Rectal smooth muscle tissue (tissue), 1 donor: ENCODE data around the gene TBCD.

Experiments used
- H3K27ac ChIP-seq: one replicate; pipeline ENCODE4 v1.7.0; 2013; ENCODE audit warnings: low read depth, low read length, inconsistent platforms
- H3K27me3 ChIP-seq: one replicate; pipeline ENCODE4 v1.7.0; 2013; ENCODE audit warnings: low read length; ENCODE audit not compliant: control insufficient read depth, insufficient read depth
- H3K36me3 ChIP-seq: one replicate; pipeline ENCODE4 v1.7.0; 2013; ENCODE audit warnings: low read length; ENCODE audit not compliant: control insufficient read depth, insufficient read depth
- H3K4me1 ChIP-seq: one replicate; pipeline ENCODE4 v1.7.0; 2013; ENCODE audit warnings: low read length; ENCODE audit not compliant: control insufficient read depth, insufficient read depth
- H3K4me3 ChIP-seq: one replicate; pipeline ENCODE4 v1.7.0; 2013; ENCODE audit warnings: low read length
- H3K9ac ChIP-seq: one replicate; pipeline ENCODE4 v1.7.0; 2013; ENCODE audit warnings: low read length

TBCD gene

GRCh38 chr17:82854226-82854625 is 102.4 kb downstream of the TBCD start:
- no peaks in the 10 kb centered on the region for H3K36me3 ChIP-seq
- no peaks in the 10 kb centered on the region for H3K27me3 ChIP-seq
- H3K27ac ChIP-seq = no peak overlapping the region
- H3K4me3 ChIP-seq = no peak overlapping the region
- no peaks in the 10 kb centered on the region for H3K4me1 ChIP-seq
- no peak overlapping the region for H3K9ac ChIP-seq

- H3K4me1 ChIP-seq = no peaks in the 10 kb centered on the region
- no peaks in the 10 kb centered on the region for H3K36me3 ChIP-seq
- no peak overlapping the region for H3K9ac ChIP-seq
- H3K4me3 ChIP-seq = no peak overlapping the region
- no peak overlapping the region for H3K27ac ChIP-seq
- H3K27me3 ChIP-seq = no peaks in the 10 kb centered on the region
These were observed 104.5 kb downstream of the TBCD start for GRCh38 chr17:82856361-82856760.

- peaks cover 1% of the 10 kb centered on the region for H3K4me1 ChIP-seq
- H3K27ac ChIP-seq = no peak overlapping the region
- H3K27me3 ChIP-seq = no peaks in the 10 kb centered on the region
- no peak overlapping the region for H3K9ac ChIP-seq
- no peaks in the 10 kb centered on the region for H3K36me3 ChIP-seq
- H3K4me3 ChIP-seq = no peak overlapping the region
These were observed 106.7 kb downstream of the TBCD start for GRCh38 chr17:82858376-82859126.

GRCh38 chr17:82859431-82860403 is 107.9 kb downstream of the TBCD start:
- H3K4me3 ChIP-seq = no peak overlapping the region
- no peaks in the 10 kb centered on the region for H3K27me3 ChIP-seq
- peaks cover 8% of the 10 kb centered on the region for H3K4me1 ChIP-seq
- H3K27ac ChIP-seq = no peak overlapping the region
- no peaks in the 10 kb centered on the region for H3K36me3 ChIP-seq
- no peak overlapping the region for H3K9ac ChIP-seq

GRCh38 chr17:82860606-82861392 is 108.9 kb downstream of the TBCD start:
- H3K4me3 ChIP-seq = no peak overlapping the region
- no peaks in the 10 kb centered on the region for H3K36me3 ChIP-seq
- peaks cover 8% of the 10 kb centered on the region for H3K4me1 ChIP-seq
- no peak overlapping the region for H3K27ac ChIP-seq
- no peaks in the 10 kb centered on the region for H3K27me3 ChIP-seq
- H3K9ac ChIP-seq = no peak overlapping the region

GRCh38 chr17:82861393-82861775 is 109.5 kb downstream of the TBCD start:
- H3K4me1 ChIP-seq = peaks cover 8% of the 10 kb centered on the region
- no peak overlapping the region for H3K9ac ChIP-seq

GRCh38 chr17:82862191-82862590 is 110.3 kb downstream of the TBCD start:
- peaks cover 8% of the 10 kb centered on the region for H3K4me1 ChIP-seq
- no peaks in the 10 kb centered on the region for H3K36me3 ChIP-seq
- no peak overlapping the region for H3K9ac ChIP-seq
- H3K27me3 ChIP-seq = no peaks in the 10 kb centered on the region
- no peak overlapping the region for H3K4me3 ChIP-seq
- H3K27ac ChIP-seq = no peak overlapping the region

More at GRCh38 chr17:82861393-82861775, 109.5 kb downstream of the TBCD start:
- Histone ChIP-seq H3K27ac (no peak overlapping the region), H3K4me3 (no peak overlapping the region), H3K36me3 (no peaks in the 10 kb centered on the region), H3K27me3 (no peaks in the 10 kb centered on the region)

GRCh38 chr17:82862737-82863382 is 111.0 kb downstream of the TBCD start:
- Histone ChIP-seq H3K9ac (no peak overlapping the region), H3K36me3 (no peaks in the 10 kb centered on the region), H3K4me1 (peaks cover 8% of the 10 kb centered on the region), H3K27me3 (no peaks in the 10 kb centered on the region), H3K4me3 (no peak overlapping the region), H3K27ac (no peak overlapping the region)

GRCh38 chr17:82863383-82863940 is 111.6 kb downstream of the TBCD start:
- Histone ChIP-seq H3K9ac (no peak overlapping the region), H3K4me3 (no peak overlapping the region), H3K4me1 (peaks cover 8% of the 10 kb centered on the region), H3K27ac (no peak overlapping the region), H3K36me3 (no peaks in the 10 kb centered on the region), H3K27me3 (no peaks in the 10 kb centered on the region)

GRCh38 chr17:82863941-82864712 is 112.3 kb downstream of the TBCD start:
- Histone ChIP-seq H3K36me3 (no peaks in the 10 kb centered on the region), H3K4me3 (no peak overlapping the region), H3K27me3 (no peaks in the 10 kb centered on the region), H3K27ac (peak overlapping the region; percentile 0), H3K4me1 (peaks cover 8% of the 10 kb centered on the region), H3K9ac (no peak overlapping the region)

- peaks cover 8% of the 10 kb centered on the region for H3K4me1 ChIP-seq
- H3K27ac ChIP-seq = peak overlapping the region; percentile 0
- no peaks in the 10 kb centered on the region for H3K27me3 ChIP-seq
- no peak overlapping the region for H3K9ac ChIP-seq
- H3K36me3 ChIP-seq = no peaks in the 10 kb centered on the region
- H3K4me3 ChIP-seq = no peak overlapping the region
These were observed 112.9 kb downstream of the TBCD start for GRCh38 chr17:82864713-82865248.
